ENCODE results near the gene GAB4.
"Not testable (repeated sequence)": the region's sequence is repeated elsewhere in the genome, so short reads cannot be mapped to it uniquely, and the experiment has no call there.

Gene GAB4

GRCh38 chr22:16960220-16960883, 47.7 kb downstream of the GAB4 start:
- FAIRE-seq (no peak), DNase-seq (ENCODE audit: insufficient read length, low spot score) (no peak)

GRCh38 chr22:16959345-16959930, 48.6 kb downstream of the GAB4 start:
- no peak for FAIRE-seq

GRCh38 chr22:16958475-16958874, 49.5 kb downstream of the GAB4 start:
- FAIRE-seq = no peak
- no peak for DNase-seq (ENCODE audit: insufficient read length, low spot score)

More at GRCh38 chr22:16959345-16959930, 48.6 kb downstream of the GAB4 start:
- DNase-seq (ENCODE audit: insufficient read length, low spot score) = no peak

- no peak for FAIRE-seq
- DNase-seq (ENCODE audit: insufficient read length, low spot score) = no peak
Measured at GRCh38 chr22:16957781-16958180, 50.2 kb downstream of the GAB4 start.

- FAIRE-seq = no peak
- DNase-seq (ENCODE audit: insufficient read length, low spot score) = no peak
Measured at GRCh38 chr22:16956290-16956689, 51.7 kb downstream of the GAB4 start.

GRCh38 chr22:16955678-16956210, 52.3 kb downstream of the GAB4 start:
- FAIRE-seq (no peak), DNase-seq (ENCODE audit: insufficient read length, low spot score) (no peak)

- FAIRE-seq = no peak
- no peak for DNase-seq (ENCODE audit: insufficient read length, low spot score)
Measured at GRCh38 chr22:16955081-16955480, 52.9 kb downstream of the GAB4 start.

GRCh38 chr22:16954060-16954403, 54.0 kb downstream of the GAB4 start:
- DNase-seq (ENCODE audit: insufficient read length, low spot score) = no peak
- FAIRE-seq = no peak

GRCh38 chr22:16953206-16954059, 54.6 kb downstream of the GAB4 start:
- DNase-seq (ENCODE audit: insufficient read length, low spot score) = no peak
- no peak for FAIRE-seq

- no peak for FAIRE-seq
- no peak for DNase-seq (ENCODE audit: insufficient read length, low spot score)
Measured at GRCh38 chr22:16949561-16949960, 58.5 kb downstream of the GAB4 start.

- DNase-seq (ENCODE audit: insufficient read length, low spot score) (no peak), FAIRE-seq (no peak)
Measured at GRCh38 chr22:16937811-16938210, 70.2 kb downstream of the GAB4 start.

GRCh38 chr22:16937209-16937608, 70.8 kb downstream of the GAB4 start:
- FAIRE-seq; DNase-seq (ENCODE audit: insufficient read length, low spot score): not testable (repeated sequence)

- FAIRE-seq = no peak
- no peak for DNase-seq (ENCODE audit: insufficient read length, low spot score)
Measured at GRCh38 chr22:16936625-16937024, 71.4 kb downstream of the GAB4 start.

- no peak for FAIRE-seq
- DNase-seq (ENCODE audit: insufficient read length, low spot score) = no peak
Measured at GRCh38 chr22:16935209-16935608, 72.8 kb downstream of the GAB4 start.

GRCh38 chr22:16933291-16934282, 74.4 kb downstream of the GAB4 start:
- FAIRE-seq = no peak
- DNase-seq (ENCODE audit: insufficient read length, low spot score) = no peak

- DNase-seq (ENCODE audit: insufficient read length, low spot score) (no peak), FAIRE-seq (no peak)
Measured at GRCh38 chr22:16932577-16932976, 75.4 kb downstream of the GAB4 start.

- DNase-seq (ENCODE audit: insufficient read length, low spot score) (no peak), FAIRE-seq (no peak)
Measured at GRCh38 chr22:16925407-16925966, 82.5 kb downstream of the GAB4 start.

GRCh38 chr22:16922706-16923105, 85.3 kb downstream of the GAB4 start:
- DNase-seq (ENCODE audit: insufficient read length, low spot score) (no peak), FAIRE-seq (no peak)

- no peak for FAIRE-seq
- no peak for DNase-seq (ENCODE audit: insufficient read length, low spot score)
Measured at GRCh38 chr22:16922076-16922475, 85.9 kb downstream of the GAB4 start.

Measured in GM19239 (cell line).